Prostate gland (tissue), 2 donors: Measurements from ENCODE around the gene AFF1.
"Not testable (repeated sequence)": the region's sequence is repeated elsewhere in the genome, so short reads cannot be mapped to it uniquely, and the experiment has no call there.

Experiments used
- POLR2AphosphoS5 ChIP-seq: sonication (generic); formaldehyde crosslinking; IDR thresholded peaks from one replicate; pipeline ENCODE4 v1.6.1; 2017; ENCODE audit warnings: antibody characterized with exemption
- TF ChIP-seq, protein P1 (sequence below), 4 experiments: fragments of 200-600 bp in 2 of 4; fragments of 450-650 bp in 2 of 4; sonication (generic) in 2 of 4; IDR thresholded peaks; 1 replicate in 3 of 4; 2 replicates in 1 of 4; pipeline ENCODE4 v1.5.1; 2016 to 2019; ENCODE audit warnings: antibody characterized with exemption in 4 of 4, mild to moderate bottlenecking in 2 of 4, moderate library complexity in 2 of 4

DNA sequence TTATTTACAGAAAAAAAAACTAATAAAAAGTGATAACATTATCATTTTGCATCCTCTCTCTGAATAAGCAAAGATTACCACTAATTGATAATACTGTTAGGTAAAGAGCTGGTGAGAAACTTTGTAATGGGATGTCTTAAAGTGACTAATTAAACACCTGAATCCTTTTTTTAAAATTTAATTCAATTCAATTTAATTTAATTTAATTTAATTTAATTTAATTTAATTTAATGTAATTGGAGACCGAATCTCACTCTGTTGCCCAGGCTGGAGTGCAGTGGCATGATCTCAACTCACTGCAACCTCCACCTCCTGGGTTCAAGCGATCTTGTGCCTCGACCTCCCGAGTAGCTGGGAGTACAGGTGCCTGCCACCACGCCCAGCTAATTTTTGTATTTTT is 51.0 kb downstream of the AFF1 start:
- TF ChIP-seq, protein P1, sequence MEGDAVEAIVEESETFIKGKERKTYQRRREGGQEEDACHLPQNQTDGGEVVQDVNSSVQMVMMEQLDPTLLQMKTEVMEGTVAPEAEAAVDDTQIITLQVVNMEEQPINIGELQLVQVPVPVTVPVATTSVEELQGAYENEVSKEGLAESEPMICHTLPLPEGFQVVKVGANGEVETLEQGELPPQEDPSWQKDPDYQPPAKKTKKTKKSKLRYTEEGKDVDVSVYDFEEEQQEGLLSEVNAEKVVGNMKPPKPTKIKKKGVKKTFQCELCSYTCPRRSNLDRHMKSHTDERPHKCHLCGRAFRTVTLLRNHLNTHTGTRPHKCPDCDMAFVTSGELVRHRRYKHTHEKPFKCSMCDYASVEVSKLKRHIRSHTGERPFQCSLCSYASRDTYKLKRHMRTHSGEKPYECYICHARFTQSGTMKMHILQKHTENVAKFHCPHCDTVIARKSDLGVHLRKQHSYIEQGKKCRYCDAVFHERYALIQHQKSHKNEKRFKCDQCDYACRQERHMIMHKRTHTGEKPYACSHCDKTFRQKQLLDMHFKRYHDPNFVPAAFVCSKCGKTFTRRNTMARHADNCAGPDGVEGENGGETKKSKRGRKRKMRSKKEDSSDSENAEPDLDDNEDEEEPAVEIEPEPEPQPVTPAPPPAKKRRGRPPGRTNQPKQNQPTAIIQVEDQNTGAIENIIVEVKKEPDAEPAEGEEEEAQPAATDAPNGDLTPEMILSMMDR (IDR thresholded peaks at IDR 0.05), result not testable (repeated sequence)
- TF ChIP-seq POLR2AphosphoS5, result not testable (repeated sequence)
